HG03520 (cell line): ENCODE results near the gene DDX39B.

Experiments used
- ATAC-seq: cut with Tn5 transposase; IDR thresholded peaks from one replicate; pipeline ENCODE4 v1.9.1; 2021; ENCODE audit warnings: mild to moderate bottlenecking, moderate library complexity; ENCODE audit not compliant: unreplicated experiment

The DDX39B gene

GRCh38 chr6:31548544-31548873, 6.7 kb upstream of the DDX39B start:
- no peak for ATAC-seq

GRCh38 chr6:31547727-31548543, 6.1 kb upstream of the DDX39B start:
- ATAC-seq, result no peak

- peak; percentile 59 for ATAC-seq
Measured at GRCh38 chr6:31546958-31547726, 5.3 kb upstream of the DDX39B start, which contains the start of gene NFKBIL1. Gene NFKBIL1 (plus strand): TSS chr6:31547608. CDS start chr6:31547695, 87 bp downstream.

- peak; percentile 42 for ATAC-seq
Measured at GRCh38 chr6:31546339-31546957, 4.6 kb upstream of the DDX39B start, which contains the start of gene ATP6V1G2. Gene ATP6V1G2 (minus strand): TSS chr6:31546608. CDS start chr6:31546559, 49 bp downstream.

- ATAC-seq, result no peak
Measured at GRCh38 chr6:31545291-31545690, 3.5 kb upstream of the DDX39B start.

GRCh38 chr6:31544676-31545075, 2.9 kb upstream of the DDX39B start:
- ATAC-seq, result no peak

- no peak for ATAC-seq
Measured at GRCh38 chr6:31543639-31544038, 1.8 kb upstream of the DDX39B start.

- ATAC-seq, result peak; percentile 5
Measured at GRCh38 chr6:31541059-31541657, 645 bp downstream of the DDX39B start.

GRCh38 chr6:31540640-31541039, 1.2 kb downstream of the DDX39B start:
- no peak for ATAC-seq

GRCh38 chr6:31538805-31539400, 2.9 kb downstream of the DDX39B start:
- ATAC-seq, result no peak

- ATAC-seq, result no peak
Measured at GRCh38 chr6:31535538-31536324, 6.1 kb downstream of the DDX39B start.

- no peak for ATAC-seq
Measured at GRCh38 chr6:31534521-31535040, 7.2 kb downstream of the DDX39B start.

GRCh38 chr6:31534011-31534410, 7.8 kb downstream of the DDX39B start:
- ATAC-seq, result no peak

- ATAC-seq, result no peak
Measured at GRCh38 chr6:31533455-31533841, 8.4 kb downstream of the DDX39B start.

GRCh38 chr6:31532644-31533454, 9.0 kb downstream of the DDX39B start:
- no peak for ATAC-seq

GRCh38 chr6:31531771-31532643, 9.8 kb downstream of the DDX39B start:
- ATAC-seq, result no peak

- ATAC-seq, result no peak
Measured at GRCh38 chr6:31531162-31531561, 10.6 kb downstream of the DDX39B start.

GRCh38 chr6:31530659-31531058, 11.1 kb downstream of the DDX39B start:
- no peak for ATAC-seq
